IMR-90 (cell line): Measurements from ENCODE around the gene UQCC5.

Source experiments
- BHLHE40 ChIP-seq: fragments of 150-350 bp; IDR thresholded peaks from 2 replicates; pipeline ENCODE4 v1.6.1; 2016; ENCODE audit warnings: mild to moderate bottlenecking, low read depth, low read length
- CEBPB ChIP-seq: IDR thresholded peaks from 2 replicates; pipeline ENCODE4 v1.6.1; 2012; ENCODE audit warnings: low read depth, low read length, improper control_type of control experiment
- MAZ ChIP-seq: IDR thresholded peaks from 2 replicates; pipeline ENCODE4 v1.6.1; 2012; ENCODE audit warnings: low read depth, mild to moderate bottlenecking, low read length, improper control_type of control experiment, moderate library complexity, borderline replicate concordance
- NFE2L2 ChIP-seq: fragments of 150-350 bp; IDR thresholded peaks from 2 replicates; pipeline ENCODE4 v1.6.1; 2016; ENCODE audit warnings: low read depth, mild to moderate bottlenecking, low read length
- POLR2A ChIP-seq: IDR thresholded peaks from 2 replicates; pipeline ENCODE4 v1.6.1; 2012; ENCODE audit warnings: mild to moderate bottlenecking, low read depth, low read length
- RAD21 ChIP-seq: IDR thresholded peaks from 2 replicates; pipeline ENCODE4 v1.6.1; 2012; ENCODE audit warnings: low read length, improper control_type of control experiment
- RCOR1 ChIP-seq: IDR thresholded peaks from 2 replicates; pipeline ENCODE4 v1.6.1; 2012; ENCODE audit warnings: mild to moderate bottlenecking, low read length, improper control_type of control experiment; ENCODE audit not compliant: insufficient replicate concordance
- RFX5 ChIP-seq: IDR thresholded peaks from 2 replicates; pipeline ENCODE4 v1.8.0; 2012; ENCODE audit warnings: low read depth, mild to moderate bottlenecking, low read length, moderate library complexity
- SMC3 ChIP-seq: fragments of 150-350 bp; IDR thresholded peaks from 2 replicates; pipeline ENCODE4 v1.6.1; 2016; ENCODE audit warnings: low read depth, mild to moderate bottlenecking, antibody characterized with exemption, low read length, moderate library complexity
- TF ChIP-seq, protein P1 (sequence below): conservative IDR thresholded peaks from 2 replicates; pipeline ENCODE4 v1.5.1; 2012; ENCODE audit warnings: mild to moderate bottlenecking, low read depth, low read length, improper control_type of control experiment
- TF ChIP-seq, protein P2 (sequence below): fragments of 150-350 bp; IDR thresholded peaks from 2 replicates; pipeline ENCODE4 v1.6.1; 2017; ENCODE audit warnings: mild to moderate bottlenecking, antibody characterized with exemption, low read length, low read depth

DNA sequence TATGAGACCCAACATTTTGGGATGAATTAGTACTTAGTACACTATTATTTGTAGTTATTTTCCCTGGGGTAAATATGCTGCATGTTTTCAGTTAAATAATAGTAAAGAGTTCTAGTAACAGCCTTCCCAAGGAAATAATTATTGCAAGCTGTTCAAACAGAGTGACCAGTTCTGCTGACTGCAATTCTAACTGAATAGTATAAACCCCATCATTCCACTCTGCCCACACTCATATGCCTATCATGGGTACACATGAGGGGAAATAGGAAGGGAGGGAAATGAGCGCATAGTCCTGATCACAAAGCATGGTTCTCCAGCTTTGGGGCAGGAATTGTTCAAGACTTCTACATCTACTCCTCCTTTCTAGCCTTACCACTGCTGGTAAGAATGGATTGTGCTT lies 18.7 kb downstream of the UQCC5 start:
- TF ChIP-seq, protein P1, sequence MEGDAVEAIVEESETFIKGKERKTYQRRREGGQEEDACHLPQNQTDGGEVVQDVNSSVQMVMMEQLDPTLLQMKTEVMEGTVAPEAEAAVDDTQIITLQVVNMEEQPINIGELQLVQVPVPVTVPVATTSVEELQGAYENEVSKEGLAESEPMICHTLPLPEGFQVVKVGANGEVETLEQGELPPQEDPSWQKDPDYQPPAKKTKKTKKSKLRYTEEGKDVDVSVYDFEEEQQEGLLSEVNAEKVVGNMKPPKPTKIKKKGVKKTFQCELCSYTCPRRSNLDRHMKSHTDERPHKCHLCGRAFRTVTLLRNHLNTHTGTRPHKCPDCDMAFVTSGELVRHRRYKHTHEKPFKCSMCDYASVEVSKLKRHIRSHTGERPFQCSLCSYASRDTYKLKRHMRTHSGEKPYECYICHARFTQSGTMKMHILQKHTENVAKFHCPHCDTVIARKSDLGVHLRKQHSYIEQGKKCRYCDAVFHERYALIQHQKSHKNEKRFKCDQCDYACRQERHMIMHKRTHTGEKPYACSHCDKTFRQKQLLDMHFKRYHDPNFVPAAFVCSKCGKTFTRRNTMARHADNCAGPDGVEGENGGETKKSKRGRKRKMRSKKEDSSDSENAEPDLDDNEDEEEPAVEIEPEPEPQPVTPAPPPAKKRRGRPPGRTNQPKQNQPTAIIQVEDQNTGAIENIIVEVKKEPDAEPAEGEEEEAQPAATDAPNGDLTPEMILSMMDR, result no peak
- TF ChIP-seq RFX5 (no peak), POLR2A (no peak), NFE2L2 (no peak), RCOR1 (no peak), CEBPB (no peak), BHLHE40 (no peak), RAD21 (no peak), MAZ (no peak), SMC3 (no peak)
- TF ChIP-seq, protein P2, sequence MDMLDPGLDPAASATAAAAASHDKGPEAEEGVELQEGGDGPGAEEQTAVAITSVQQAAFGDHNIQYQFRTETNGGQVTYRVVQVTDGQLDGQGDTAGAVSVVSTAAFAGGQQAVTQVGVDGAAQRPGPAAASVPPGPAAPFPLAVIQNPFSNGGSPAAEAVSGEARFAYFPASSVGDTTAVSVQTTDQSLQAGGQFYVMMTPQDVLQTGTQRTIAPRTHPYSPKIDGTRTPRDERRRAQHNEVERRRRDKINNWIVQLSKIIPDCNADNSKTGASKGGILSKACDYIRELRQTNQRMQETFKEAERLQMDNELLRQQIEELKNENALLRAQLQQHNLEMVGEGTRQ, result no peak
